Lung (tissue), 16 donors: ENCODE measurements around the gene PTPN14. TPM values are rescaled to one million over a fixed set of nuclear protein-coding genes. Genes with fewer than 3 reads are reported as not detected.
A peak's percentile ranks its signal among the peaks of the same experiment; 100 is the strongest.
"Not testable (repeated sequence)": the region's sequence is repeated elsewhere in the genome, so short reads cannot be mapped to it uniquely, and the experiment has no call there.

Experiments used
- ATAC-seq: fragments of 200-7000 bp; cut with Tn5 transposase; one replicate; pipeline ENCODE4 v1.9.1; 2020; ENCODE audit warnings: moderate number of reproducible peaks; ENCODE audit not compliant: insufficient read depth, low FRiP score
- DNase-seq, 3 donors: peaks; one replicate each; pipeline ENCODE4 v3.0.0-alpha.2; 2013 to 2017
- H3K27ac ChIP-seq, 2 donors: one replicate each; pipeline ENCODE4 v1.5.1; 2013; ENCODE audit warnings: mild to moderate bottlenecking in 2 of 2, moderate library complexity in 2 of 2, control low read depth in 1 of 2, inconsistent platforms in 1 of 2, low read depth in 1 of 2, low read length in 1 of 2
- H3K27me3 ChIP-seq, 3 donors: one replicate each; pipeline ENCODE4 v1.5.1; 2013; ENCODE audit warnings: low read length in 2 of 3; ENCODE audit not compliant: control insufficient read depth in 3 of 3, insufficient read depth in 3 of 3
- H3K36me3 ChIP-seq, 4 donors: one replicate each; pipeline ENCODE4 v1.5.1; 2013; ENCODE audit warnings: low read length in 4 of 4, mild to moderate bottlenecking in 1 of 4, moderate library complexity in 1 of 4; ENCODE audit not compliant: control insufficient read depth in 4 of 4, insufficient read depth in 4 of 4
- H3K4me1 ChIP-seq, 5 donors: one replicate each; pipeline ENCODE4 v1.5.1; 2013; ENCODE audit warnings: low read length in 5 of 5, mild to moderate bottlenecking in 2 of 5, moderate library complexity in 1 of 5; ENCODE audit not compliant: control insufficient read depth in 5 of 5, insufficient read depth in 5 of 5
- H3K4me3 ChIP-seq: one replicate; pipeline ENCODE4 v1.5.1; 2013; ENCODE audit warnings: mild to moderate bottlenecking, control low read depth, moderate library complexity
- H3K9ac ChIP-seq, 2 donors: one replicate each; pipeline ENCODE4 v1.5.1; 2013; ENCODE audit warnings: low read length in 2 of 2, control low read depth in 1 of 2; ENCODE audit not compliant: insufficient read depth in 1 of 2
- H3K9me3 ChIP-seq, 4 donors: one replicate each; pipeline ENCODE4 v1.5.1; 2013; ENCODE audit warnings: low read length in 3 of 4, mild to moderate bottlenecking in 1 of 4, moderate library complexity in 1 of 4; ENCODE audit not compliant: control insufficient read depth in 4 of 4, insufficient read depth in 3 of 4
- WGBS, 2 donors: extraction: QIAGEN DNeasy Blood & Tissue Kit; methylation state at CpG; one replicate each; pipeline ENCODE4 v1.1.7; 2013; 5-methylcytosine and 5-hydroxymethylcytosine counted together
- long read RNA-seq, 5 donors: transcript quantifications; one replicate each; lab custom pipeline, GENCODE V29; 2026
- polyA plus RNA-seq, 2 donors: library from polyadenylated mRNA; stranded (reverse); fragments of 200-250 nt; gene quantifications; one replicate each; pipeline ENCODE4 v1.2.1, GENCODE V29; 2013
- total RNA-seq, 2 donors: library from RNA; depleted of rRNA in 1 of 2; stranded (reverse); fragments of >200 nt in 1 of 2; gene quantifications; one replicate each; pipeline ENCODE4 v1.2.1, GENCODE V29; 2014 to 2021
- TF ChIP-seq, protein P1 (sequence below): IDR thresholded peaks from 2 replicates; pipeline ENCODE4 v1.5.1; 2012; ENCODE audit warnings: mild to moderate bottlenecking; ENCODE audit errors: control extremely low read depth, extremely low read depth
- donor health status: control.
- donor health status: control.
- donor health status: Bipolar disorder and iron deficiency.
- donor health status: healthy.
- donor health status: DM: yes; HTN: yes; CAD: no.

Gene PTPN14
- total RNA-seq, result 10 to 100 TPM; 26.0 to 43.2 TPM
- polyA plus RNA-seq, result 1 to 10 TPM; 4.4 to 4.5 TPM
- long read RNA-seq, donor 1, result 0 reads
- long read RNA-seq, donor 2, result 0 reads
- long read RNA-seq, donor 3, full-length matches to known transcripts, result 1 of 1 reads
- long read RNA-seq, donor 3, partial matches to known transcripts, result 0 of 1 reads
- long read RNA-seq, donor 3, other reads (novel, unspliced or antisense), result 0 of 1 reads
- long read RNA-seq, donor 4, result 0 reads
- long read RNA-seq, donor 5, result 0 reads

DNA sequence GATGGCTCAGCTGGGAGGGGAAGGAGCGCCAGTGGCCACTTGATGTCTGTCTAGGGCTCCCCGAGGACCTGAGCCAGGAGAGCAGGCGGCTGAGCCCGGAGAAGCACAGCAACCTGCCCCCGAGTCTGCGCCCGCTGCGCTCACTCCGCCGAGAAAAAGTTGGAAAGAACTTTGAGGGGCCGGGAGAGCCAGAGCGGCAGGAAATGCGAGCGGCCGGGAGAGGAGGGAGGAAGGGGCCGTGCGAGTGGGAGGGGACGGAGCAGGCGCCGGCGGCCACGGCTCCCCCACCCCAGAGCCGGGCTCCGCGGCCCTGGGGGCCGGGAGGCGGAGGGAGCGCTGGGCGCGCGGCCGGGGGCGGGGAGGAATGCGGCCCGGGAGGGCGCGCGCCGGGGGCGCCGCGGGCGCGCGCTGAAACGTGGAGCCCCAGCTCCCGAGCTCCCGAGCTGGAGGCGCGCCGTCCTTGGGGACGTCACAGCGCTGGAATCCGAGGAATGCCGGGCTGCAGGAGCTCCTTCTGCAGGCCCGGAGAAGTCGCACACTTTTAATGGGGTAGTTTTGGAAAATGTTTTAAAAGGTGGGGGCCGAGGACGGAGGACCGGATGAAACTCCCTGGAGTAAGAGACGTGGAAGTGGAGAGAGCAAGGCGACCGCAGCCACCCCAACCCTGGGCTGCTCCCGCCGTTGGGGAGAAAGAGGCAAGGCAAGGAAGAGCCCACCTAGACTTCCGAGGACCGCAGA, at the start of gene PTPN14:
PTPN14 (minus strand) TSS at position 167 of the 738 bp plus-strand sequence. CDS start 86,799 bp downstream, outside the sequence.
- H3K36me3 ChIP-seq, result no peaks in the 10 kb centered on the region
- ATAC-seq, result peak; percentile 87
- no peaks in the 10 kb centered on the region for H3K9me3 ChIP-seq
- TF ChIP-seq, protein P1, sequence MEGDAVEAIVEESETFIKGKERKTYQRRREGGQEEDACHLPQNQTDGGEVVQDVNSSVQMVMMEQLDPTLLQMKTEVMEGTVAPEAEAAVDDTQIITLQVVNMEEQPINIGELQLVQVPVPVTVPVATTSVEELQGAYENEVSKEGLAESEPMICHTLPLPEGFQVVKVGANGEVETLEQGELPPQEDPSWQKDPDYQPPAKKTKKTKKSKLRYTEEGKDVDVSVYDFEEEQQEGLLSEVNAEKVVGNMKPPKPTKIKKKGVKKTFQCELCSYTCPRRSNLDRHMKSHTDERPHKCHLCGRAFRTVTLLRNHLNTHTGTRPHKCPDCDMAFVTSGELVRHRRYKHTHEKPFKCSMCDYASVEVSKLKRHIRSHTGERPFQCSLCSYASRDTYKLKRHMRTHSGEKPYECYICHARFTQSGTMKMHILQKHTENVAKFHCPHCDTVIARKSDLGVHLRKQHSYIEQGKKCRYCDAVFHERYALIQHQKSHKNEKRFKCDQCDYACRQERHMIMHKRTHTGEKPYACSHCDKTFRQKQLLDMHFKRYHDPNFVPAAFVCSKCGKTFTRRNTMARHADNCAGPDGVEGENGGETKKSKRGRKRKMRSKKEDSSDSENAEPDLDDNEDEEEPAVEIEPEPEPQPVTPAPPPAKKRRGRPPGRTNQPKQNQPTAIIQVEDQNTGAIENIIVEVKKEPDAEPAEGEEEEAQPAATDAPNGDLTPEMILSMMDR, result no peak
- peak within 1 kb of the TSS; percentile 99 for H3K27ac ChIP-seq
- no peaks in the 10 kb centered on the region for H3K27me3 ChIP-seq
- peak within 1 kb of the TSS; percentile 96 to 99 for H3K9ac ChIP-seq
- H3K4me1 ChIP-seq, result peaks cover 8 to 32% (median 19%) of the 10 kb centered on the region in 5 donors
- peak within 1 kb of the TSS; percentile 71 for H3K4me3 ChIP-seq
- peak; percentile 98 to 99 (median 98) for DNase-seq
- WGBS, 2 donors, result 1% methylated on average over 43 to 67 of the region's 67 CpGs

DNA sequence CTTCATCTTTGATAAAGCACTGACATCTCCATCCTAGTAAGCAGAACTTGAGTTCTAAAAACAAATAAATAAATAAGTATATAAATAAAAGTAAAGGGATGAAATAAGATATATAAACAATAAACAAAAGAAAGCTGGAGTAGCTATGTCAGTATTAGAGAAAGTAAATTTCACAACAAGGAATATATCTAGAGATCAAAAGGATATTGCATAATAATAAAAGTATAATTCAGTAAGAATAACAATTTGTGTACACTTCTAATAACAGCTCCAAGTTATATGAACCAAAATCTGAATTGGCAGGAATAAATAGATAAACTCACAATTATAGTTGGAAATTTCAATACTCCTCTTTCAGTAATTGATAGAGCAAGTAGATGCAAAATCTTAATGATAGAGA, 41.8 kb upstream of the PTPN14 start:
- H3K36me3 ChIP-seq, result no peaks in the 10 kb centered on the region

DNA sequence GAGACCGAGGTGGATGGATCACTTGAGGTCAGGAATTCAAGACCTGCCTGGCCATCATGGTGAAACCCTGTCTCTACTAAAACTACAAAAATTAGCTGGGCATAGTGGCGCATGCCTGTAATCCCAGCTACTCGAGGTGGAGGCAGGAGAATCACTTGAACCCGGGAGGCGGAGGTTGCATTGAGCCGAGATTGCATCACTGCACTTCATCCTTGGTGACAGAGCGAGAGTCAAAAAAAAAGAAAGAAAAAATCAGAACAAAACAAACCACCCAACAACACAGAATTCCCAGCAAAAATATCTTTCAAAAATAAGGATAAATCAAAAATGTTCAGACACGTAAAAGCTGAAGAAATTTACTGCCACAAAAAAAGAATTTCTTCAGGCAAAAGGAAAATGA, 40.5 kb upstream of the PTPN14 start:
- not testable (repeated sequence) for H3K27ac ChIP-seq, DNase-seq, H3K4me3 ChIP-seq, H3K9ac ChIP-seq, H3K27me3 ChIP-seq, ATAC-seq, H3K4me1 ChIP-seq, H3K36me3 ChIP-seq, H3K9me3 ChIP-seq
- WGBS, 2 donors, result 84 to 91% methylated on average over 8 of the region's 8 CpGs

More for the DNA sequence above, 41.8 kb upstream of the PTPN14 start:
- ATAC-seq, result no peak
- TF ChIP-seq, protein P1, result no peak
- H3K4me3 ChIP-seq, result no peak overlapping the region
- no peaks in the 10 kb centered on the region for H3K4me1 ChIP-seq
- H3K27me3 ChIP-seq, result no peaks in the 10 kb centered on the region
- H3K9me3 ChIP-seq, result no peaks in the 10 kb centered on the region
- H3K9ac ChIP-seq, result no peak overlapping the region
- DNase-seq, result no peak
- no peak overlapping the region for H3K27ac ChIP-seq

DNA sequence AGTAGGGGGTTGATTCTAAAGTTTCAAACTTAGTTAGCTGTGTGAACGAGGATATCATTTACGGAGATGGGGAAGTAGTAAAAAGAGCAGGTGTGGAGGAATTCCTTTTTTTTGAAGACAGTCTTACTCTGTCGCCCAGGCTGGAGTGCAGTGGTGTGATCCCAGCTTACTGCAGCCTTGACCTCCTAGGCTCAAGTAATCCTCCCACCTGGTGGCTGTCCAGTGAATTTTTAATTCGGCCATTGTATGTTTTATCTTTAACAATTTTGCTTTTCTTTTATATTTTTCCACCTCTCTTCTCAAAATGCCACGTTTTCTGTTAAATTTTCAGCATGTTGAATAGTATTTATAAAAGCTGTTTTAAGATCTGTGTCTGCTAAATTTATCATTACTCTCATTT, 39.3 kb upstream of the PTPN14 start:
- Histone ChIP-seq H3K9me3 (no peaks in the 10 kb centered on the region), H3K4me1 (no peaks in the 10 kb centered on the region), H3K4me3 (no peak overlapping the region), H3K27me3 (no peaks in the 10 kb centered on the region), H3K36me3 (no peaks in the 10 kb centered on the region), H3K27ac (no peak overlapping the region), H3K9ac (no peak overlapping the region)
- no peak for DNase-seq
- TF ChIP-seq, protein P1, result no peak
- no peak for ATAC-seq
- WGBS, 2 donors, result 82 to 83% methylated on average over 5 of the region's 5 CpGs
